Lower leg skin (tissue), 3 donors: ENCODE measurements around the gene LTBP4.

ENCODE experiments used
- POLR2A ChIP-seq, 2 donors: fragments of 450-650 bp; IDR thresholded peaks; one replicate each; pipeline ENCODE4 v1.6.1; 2016 to 2017; ENCODE audit warnings: antibody characterized with exemption in 2 of 2, mild to moderate bottlenecking in 1 of 2, moderate library complexity in 1 of 2
- TF ChIP-seq, protein P1 (sequence below), 3 donors: fragments of 450-650 bp; IDR thresholded peaks; one replicate each; pipeline ENCODE4 v1.5.1; 2016; ENCODE audit warnings: antibody characterized with exemption in 3 of 3, mild to moderate bottlenecking in 3 of 3, moderate library complexity in 2 of 3

- TF ChIP-seq, protein P1, sequence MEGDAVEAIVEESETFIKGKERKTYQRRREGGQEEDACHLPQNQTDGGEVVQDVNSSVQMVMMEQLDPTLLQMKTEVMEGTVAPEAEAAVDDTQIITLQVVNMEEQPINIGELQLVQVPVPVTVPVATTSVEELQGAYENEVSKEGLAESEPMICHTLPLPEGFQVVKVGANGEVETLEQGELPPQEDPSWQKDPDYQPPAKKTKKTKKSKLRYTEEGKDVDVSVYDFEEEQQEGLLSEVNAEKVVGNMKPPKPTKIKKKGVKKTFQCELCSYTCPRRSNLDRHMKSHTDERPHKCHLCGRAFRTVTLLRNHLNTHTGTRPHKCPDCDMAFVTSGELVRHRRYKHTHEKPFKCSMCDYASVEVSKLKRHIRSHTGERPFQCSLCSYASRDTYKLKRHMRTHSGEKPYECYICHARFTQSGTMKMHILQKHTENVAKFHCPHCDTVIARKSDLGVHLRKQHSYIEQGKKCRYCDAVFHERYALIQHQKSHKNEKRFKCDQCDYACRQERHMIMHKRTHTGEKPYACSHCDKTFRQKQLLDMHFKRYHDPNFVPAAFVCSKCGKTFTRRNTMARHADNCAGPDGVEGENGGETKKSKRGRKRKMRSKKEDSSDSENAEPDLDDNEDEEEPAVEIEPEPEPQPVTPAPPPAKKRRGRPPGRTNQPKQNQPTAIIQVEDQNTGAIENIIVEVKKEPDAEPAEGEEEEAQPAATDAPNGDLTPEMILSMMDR (IDR thresholded peaks at IDR 0.05): no peak
- no peak for TF ChIP-seq POLR2A (IDR thresholded peaks at IDR 0.05)
Measured at GRCh38 chr19:40613690-40614621, 12.8 kb downstream of the LTBP4 start.
